AG08396 (cell line): ENCODE data around the gene CDK10.
"Not testable (repeated sequence)": the region's sequence is repeated elsewhere in the genome, so short reads cannot be mapped to it uniquely, and the experiment has no call there.

Source experiments
- DNase-seq: peaks from one replicate; pipeline ENCODE4 v3.0.0; 2012; ENCODE audit warnings: low spot score, mixed read lengths

Gene CDK10

GRCh38 chr16:89695875-89696669 lies 9.6 kb downstream of the CDK10 start:
- DNase-seq: no peak

GRCh38 chr16:89696670-89697128 lies 10.2 kb downstream of the CDK10 start:
- DNase-seq: no peak

GRCh38 chr16:89697161-89697615 lies 10.7 kb downstream of the CDK10 start:
- DNase-seq: peak; percentile 15

- DNase-seq: no peak
Measured at GRCh38 chr16:89697616-89698331, 11.3 kb downstream of the CDK10 start.

- DNase-seq: not testable (repeated sequence)
Measured at GRCh38 chr16:89698717-89699116, 12.2 kb downstream of the CDK10 start.

- DNase-seq: not testable (repeated sequence)
Measured at GRCh38 chr16:89699629-89700099, 13.2 kb downstream of the CDK10 start.

GRCh38 chr16:89700100-89700648 lies 13.7 kb downstream of the CDK10 start:
- DNase-seq: peak; percentile 99

- DNase-seq: peak; percentile 66
Measured at GRCh38 chr16:89700649-89701424, 14.3 kb downstream of the CDK10 start.

GRCh38 chr16:89701425-89702406 lies 15.2 kb downstream of the CDK10 start, which contains the start of gene SPATA2L:
Gene SPATA2L (minus strand): TSS chr16:89701705. CDS start chr16:89701232, 473 bp downstream.
- DNase-seq: peak; percentile 95

- DNase-seq: no peak
Measured at GRCh38 chr16:89704281-89704680, 17.8 kb downstream of the CDK10 start.

GRCh38 chr16:89705006-89705405 lies 18.5 kb downstream of the CDK10 start:
- DNase-seq: no peak

- no peak for DNase-seq
Measured at GRCh38 chr16:89706518-89707260, 20.2 kb downstream of the CDK10 start.

GRCh38 chr16:89707695-89708094 lies 21.2 kb downstream of the CDK10 start:
- no peak for DNase-seq

GRCh38 chr16:89708481-89708931 lies 22.0 kb downstream of the CDK10 start:
- no peak for DNase-seq

GRCh38 chr16:89709166-89709565 lies 22.7 kb downstream of the CDK10 start:
- no peak for DNase-seq

- DNase-seq: no peak
Measured at GRCh38 chr16:89709716-89710432, 23.4 kb downstream of the CDK10 start.

- DNase-seq: no peak
Measured at GRCh38 chr16:89710709-89711564, 24.4 kb downstream of the CDK10 start.
